ENCODE data around the gene ADGRV1.

DNA sequence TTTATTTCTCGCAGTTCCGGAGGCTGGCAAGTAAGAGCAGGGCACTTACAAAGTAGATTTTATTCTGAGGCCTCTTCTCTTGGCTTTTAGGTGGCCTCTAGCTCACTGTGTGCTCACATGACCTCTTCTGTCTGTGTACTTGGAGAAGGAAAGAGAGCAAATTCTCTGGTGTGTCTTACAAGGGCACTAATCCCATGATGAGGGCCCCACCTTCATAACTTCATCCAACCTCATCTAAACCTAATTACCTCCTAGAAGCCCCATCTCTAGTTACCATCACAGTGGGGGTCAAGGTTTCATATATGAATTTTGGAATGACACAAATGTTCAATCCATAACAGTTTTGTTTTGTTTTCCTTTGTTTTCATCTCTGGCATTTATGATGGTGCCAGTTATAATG lies 376.1 kb downstream of the ADGRV1 start:
- TF ChIP-seq, protein P1, sequence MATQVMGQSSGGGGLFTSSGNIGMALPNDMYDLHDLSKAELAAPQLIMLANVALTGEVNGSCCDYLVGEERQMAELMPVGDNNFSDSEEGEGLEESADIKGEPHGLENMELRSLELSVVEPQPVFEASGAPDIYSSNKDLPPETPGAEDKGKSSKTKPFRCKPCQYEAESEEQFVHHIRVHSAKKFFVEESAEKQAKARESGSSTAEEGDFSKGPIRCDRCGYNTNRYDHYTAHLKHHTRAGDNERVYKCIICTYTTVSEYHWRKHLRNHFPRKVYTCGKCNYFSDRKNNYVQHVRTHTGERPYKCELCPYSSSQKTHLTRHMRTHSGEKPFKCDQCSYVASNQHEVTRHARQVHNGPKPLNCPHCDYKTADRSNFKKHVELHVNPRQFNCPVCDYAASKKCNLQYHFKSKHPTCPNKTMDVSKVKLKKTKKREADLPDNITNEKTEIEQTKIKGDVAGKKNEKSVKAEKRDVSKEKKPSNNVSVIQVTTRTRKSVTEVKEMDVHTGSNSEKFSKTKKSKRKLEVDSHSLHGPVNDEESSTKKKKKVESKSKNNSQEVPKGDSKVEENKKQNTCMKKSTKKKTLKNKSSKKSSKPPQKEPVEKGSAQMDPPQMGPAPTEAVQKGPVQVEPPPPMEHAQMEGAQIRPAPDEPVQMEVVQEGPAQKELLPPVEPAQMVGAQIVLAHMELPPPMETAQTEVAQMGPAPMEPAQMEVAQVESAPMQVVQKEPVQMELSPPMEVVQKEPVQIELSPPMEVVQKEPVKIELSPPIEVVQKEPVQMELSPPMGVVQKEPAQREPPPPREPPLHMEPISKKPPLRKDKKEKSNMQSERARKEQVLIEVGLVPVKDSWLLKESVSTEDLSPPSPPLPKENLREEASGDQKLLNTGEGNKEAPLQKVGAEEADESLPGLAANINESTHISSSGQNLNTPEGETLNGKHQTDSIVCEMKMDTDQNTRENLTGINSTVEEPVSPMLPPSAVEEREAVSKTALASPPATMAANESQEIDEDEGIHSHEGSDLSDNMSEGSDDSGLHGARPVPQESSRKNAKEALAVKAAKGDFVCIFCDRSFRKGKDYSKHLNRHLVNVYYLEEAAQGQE (IDR thresholded peaks at IDR 0.05; ENCODE audit: insufficient replicate concordance, low read depth): no peak
- TF ChIP-seq, protein P2, sequence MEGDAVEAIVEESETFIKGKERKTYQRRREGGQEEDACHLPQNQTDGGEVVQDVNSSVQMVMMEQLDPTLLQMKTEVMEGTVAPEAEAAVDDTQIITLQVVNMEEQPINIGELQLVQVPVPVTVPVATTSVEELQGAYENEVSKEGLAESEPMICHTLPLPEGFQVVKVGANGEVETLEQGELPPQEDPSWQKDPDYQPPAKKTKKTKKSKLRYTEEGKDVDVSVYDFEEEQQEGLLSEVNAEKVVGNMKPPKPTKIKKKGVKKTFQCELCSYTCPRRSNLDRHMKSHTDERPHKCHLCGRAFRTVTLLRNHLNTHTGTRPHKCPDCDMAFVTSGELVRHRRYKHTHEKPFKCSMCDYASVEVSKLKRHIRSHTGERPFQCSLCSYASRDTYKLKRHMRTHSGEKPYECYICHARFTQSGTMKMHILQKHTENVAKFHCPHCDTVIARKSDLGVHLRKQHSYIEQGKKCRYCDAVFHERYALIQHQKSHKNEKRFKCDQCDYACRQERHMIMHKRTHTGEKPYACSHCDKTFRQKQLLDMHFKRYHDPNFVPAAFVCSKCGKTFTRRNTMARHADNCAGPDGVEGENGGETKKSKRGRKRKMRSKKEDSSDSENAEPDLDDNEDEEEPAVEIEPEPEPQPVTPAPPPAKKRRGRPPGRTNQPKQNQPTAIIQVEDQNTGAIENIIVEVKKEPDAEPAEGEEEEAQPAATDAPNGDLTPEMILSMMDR (IDR thresholded peaks at IDR 0.05; ENCODE audit: insufficient read depth, low read length): no peak
- no peak for TF ChIP-seq POLR2AphosphoS5 (IDR thresholded peaks at IDR 0.05; ENCODE audit: low read depth)

Data from HL-60 (cell line).